GM12878 (cell line): ENCODE results near the gene HTT-AS. TPM values are rescaled to one million over a fixed set of nuclear protein-coding genes. Genes with fewer than 3 reads are reported as not detected.

Experiments
- polyA plus RNA-seq, 11 experiments: library from polyadenylated mRNA; depleted of rRNA in 4 of 11; unstranded in 6 of 11; stranded (reverse) in 5 of 11; fragments of >200 nt; fragmentation: Nextera tagmentation in 4 of 11; fragmentation: Illumina TruSeq in 1 of 11; extraction: Ambion mirVana in 4 of 11; extraction: Trizol in 1 of 11; gene quantifications; 1 replicate in 1 of 11; 2 replicates in 10 of 11; pipeline versions ENCODE4 v1.2.1 to v1.2.3, GENCODE V29; 2011 to 2016; ENCODE audit warnings: inconsistent platforms in 2 of 11, missing spikeins in 2 of 11, low read depth in 1 of 11
- small RNA-seq: library from RNA; depleted of rRNA; stranded (forward); fragments of <200 nt; gene quantifications from one replicate; pipeline ENCODE3, GENCODE V24; 2014
- total RNA-seq, 4 experiments: library from RNA; depleted of rRNA in 3 of 4; stranded (reverse); fragments of >200 nt in 3 of 4; fragmentation: Illumina TruSeq in 1 of 4; extraction: Trizol in 1 of 4; gene quantifications; 2 replicates each; pipeline versions ENCODE4 v1.2.1 to v1.2.3, GENCODE V29; 2013 to 2021
- TF ChIP-seq, protein P1 (sequence below): fragments of 450-650 bp; IDR thresholded peaks from 2 replicates; pipeline ENCODE4 v1.6.1; 2017; ENCODE audit warnings: mild to moderate bottlenecking, moderate library complexity

HTT-AS gene
- total and polyA plus RNA-seq, 10 of the 15 experiments (the other 5 are each of a cell fraction or from before 2014, with no cell fraction given): not detected

DNA sequence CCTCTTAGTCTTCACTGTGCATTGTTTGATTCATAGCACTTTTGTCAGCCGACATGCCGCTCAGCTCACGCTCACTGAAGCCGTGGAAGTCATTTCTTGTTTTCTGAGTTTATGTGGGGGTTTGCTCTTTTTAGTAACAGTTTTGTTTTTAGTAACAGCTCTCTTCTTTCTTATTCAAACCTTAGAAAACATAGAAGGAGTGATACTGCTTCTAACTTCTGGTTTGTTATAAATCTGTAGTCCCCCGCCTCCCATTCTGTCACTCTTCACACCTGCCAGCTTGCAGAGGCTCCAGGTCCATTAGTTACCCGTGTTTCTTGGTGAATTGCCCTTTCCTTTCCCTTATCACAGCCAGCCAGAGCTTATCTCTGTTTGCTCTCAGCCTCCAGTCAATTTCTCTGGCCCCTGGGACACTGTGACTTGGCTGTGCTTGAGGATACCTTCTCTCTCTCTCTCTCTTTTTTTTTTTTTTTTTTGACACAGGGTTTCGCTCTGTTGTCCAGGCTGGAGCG lies 60.4 kb downstream of the HTT-AS start (continued):
- TF ChIP-seq, protein P1, sequence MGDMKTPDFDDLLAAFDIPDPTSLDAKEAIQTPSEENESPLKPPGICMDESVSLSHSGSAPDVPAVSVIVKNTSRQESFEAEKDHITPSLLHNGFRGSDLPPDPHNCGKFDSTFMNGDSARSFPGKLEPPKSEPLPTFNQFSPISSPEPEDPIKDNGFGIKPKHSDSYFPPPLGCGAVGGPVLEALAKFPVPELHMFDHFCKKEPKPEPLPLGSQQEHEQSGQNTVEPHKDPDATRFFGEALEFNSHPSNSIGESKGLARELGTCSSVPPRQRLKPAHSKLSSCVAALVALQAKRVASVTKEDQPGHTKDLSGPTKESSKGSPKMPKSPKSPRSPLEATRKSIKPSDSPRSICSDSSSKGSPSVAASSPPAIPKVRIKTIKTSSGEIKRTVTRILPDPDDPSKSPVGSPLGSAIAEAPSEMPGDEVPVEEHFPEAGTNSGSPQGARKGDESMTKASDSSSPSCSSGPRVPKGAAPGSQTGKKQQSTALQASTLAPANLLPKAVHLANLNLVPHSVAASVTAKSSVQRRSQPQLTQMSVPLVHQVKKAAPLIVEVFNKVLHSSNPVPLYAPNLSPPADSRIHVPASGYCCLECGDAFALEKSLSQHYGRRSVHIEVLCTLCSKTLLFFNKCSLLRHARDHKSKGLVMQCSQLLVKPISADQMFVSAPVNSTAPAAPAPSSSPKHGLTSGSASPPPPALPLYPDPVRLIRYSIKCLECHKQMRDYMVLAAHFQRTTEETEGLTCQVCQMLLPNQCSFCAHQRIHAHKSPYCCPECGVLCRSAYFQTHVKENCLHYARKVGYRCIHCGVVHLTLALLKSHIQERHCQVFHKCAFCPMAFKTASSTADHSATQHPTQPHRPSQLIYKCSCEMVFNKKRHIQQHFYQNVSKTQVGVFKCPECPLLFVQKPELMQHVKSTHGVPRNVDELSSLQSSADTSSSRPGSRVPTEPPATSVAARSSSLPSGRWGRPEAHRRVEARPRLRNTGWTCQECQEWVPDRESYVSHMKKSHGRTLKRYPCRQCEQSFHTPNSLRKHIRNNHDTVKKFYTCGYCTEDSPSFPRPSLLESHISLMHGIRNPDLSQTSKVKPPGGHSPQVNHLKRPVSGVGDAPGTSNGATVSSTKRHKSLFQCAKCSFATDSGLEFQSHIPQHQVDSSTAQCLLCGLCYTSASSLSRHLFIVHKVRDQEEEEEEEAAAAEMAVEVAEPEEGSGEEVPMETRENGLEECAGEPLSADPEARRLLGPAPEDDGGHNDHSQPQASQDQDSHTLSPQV: no peak
- TF ChIP-seq, all 136 proteins: peak for 13

Small RNAs within 50 kb of the gene (small RNA-seq; reads per million reads assigned to genes)
- gene RF02134: not detected
- gene RF02135: not detected
- not detected for gene RNU6-204P

Other genes with a start within 250 kb of the HTT-AS start
- gene ADD1, start 230.7 kb downstream of the HTT-AS start, total RNA-seq (2014; rRNA removed): 128 and 136 TPM in 2 replicates
- 65.6 and 70.1 TPM in 2 replicates for gene ADD1, start 230.7 kb downstream of the HTT-AS start, total RNA-seq (2014; rRNA removed; fragmentation: Illumina TruSeq; extraction: Trizol)
- gene ADD1, start 230.7 kb downstream of the HTT-AS start, total RNA-seq (2021): 182 and 183 TPM in 2 replicates
- 75.4 and 93.5 TPM in 2 replicates for gene ADD1, start 230.7 kb downstream of the HTT-AS start, polyA plus RNA-seq (2011; rRNA removed)
- 97.2 and 107 TPM in 2 replicates for gene ADD1, start 230.7 kb downstream of the HTT-AS start, polyA plus RNA-seq (2014; fragmentation: Illumina TruSeq; extraction: Trizol)
- gene ADD1, start 230.7 kb downstream of the HTT-AS start, polyA plus RNA-seq (2014; fragmentation: Nextera tagmentation; extraction: Ambion mirVana): 10 to 100 TPM; 21.6 to 50.2 TPM
- 113 and 126 TPM in 2 replicates for gene ADD1, start 230.7 kb downstream of the HTT-AS start, polyA plus RNA-seq (2014; rRNA removed)
- 100 to 1,000 TPM; 113 to 116 TPM for gene ADD1, start 230.7 kb downstream of the HTT-AS start, polyA plus RNA-seq (2016; fragmentation: Nextera tagmentation; extraction: Ambion mirVana)
- gene NOP14, start 111.1 kb downstream of the HTT-AS start, total RNA-seq (2014; rRNA removed): 40.3 and 42.1 TPM in 2 replicates
- gene NOP14, start 111.1 kb downstream of the HTT-AS start, total RNA-seq (2014; rRNA removed; fragmentation: Illumina TruSeq; extraction: Trizol): 52.5 and 57.3 TPM in 2 replicates
- 74.3 and 80.6 TPM in 2 replicates for gene NOP14, start 111.1 kb downstream of the HTT-AS start, total RNA-seq (2021)
- 17.2 and 18.8 TPM in 2 replicates for gene NOP14, start 111.1 kb downstream of the HTT-AS start, polyA plus RNA-seq (2011; rRNA removed)
- gene NOP14, start 111.1 kb downstream of the HTT-AS start, polyA plus RNA-seq (2014; fragmentation: Illumina TruSeq; extraction: Trizol): 64.9 and 65.2 TPM in 2 replicates
- 10 to 100 TPM; 13.8 to 24.7 TPM for gene NOP14, start 111.1 kb downstream of the HTT-AS start, polyA plus RNA-seq (2014; fragmentation: Nextera tagmentation; extraction: Ambion mirVana)
- 31.6 and 36.4 TPM in 2 replicates for gene NOP14, start 111.1 kb downstream of the HTT-AS start, polyA plus RNA-seq (2014; rRNA removed)
- gene NOP14, start 111.1 kb downstream of the HTT-AS start, polyA plus RNA-seq (2016; fragmentation: Nextera tagmentation; extraction: Ambion mirVana): 10 to 100 TPM; 74.5 to 76.6 TPM
- 2.3 and 2.5 TPM in 2 replicates for gene GRK4, start 111.0 kb downstream of the HTT-AS start, total RNA-seq (2014; rRNA removed)
- gene GRK4, start 111.0 kb downstream of the HTT-AS start, total RNA-seq (2014; rRNA removed; fragmentation: Illumina TruSeq; extraction: Trizol): 2.4 and 2.9 TPM in 2 replicates
- gene GRK4, start 111.0 kb downstream of the HTT-AS start, total RNA-seq (2021): 3.0 and 3.6 TPM in 2 replicates
- gene GRK4, start 111.0 kb downstream of the HTT-AS start, polyA plus RNA-seq (2011; rRNA removed): 1.3 and 1.5 TPM in 2 replicates
- 2.3 TPM in 2 replicates for gene GRK4, start 111.0 kb downstream of the HTT-AS start, polyA plus RNA-seq (2014; fragmentation: Illumina TruSeq; extraction: Trizol)
- gene GRK4, start 111.0 kb downstream of the HTT-AS start, polyA plus RNA-seq (2014; fragmentation: Nextera tagmentation; extraction: Ambion mirVana): 1 to 10 TPM; 1.1 to 1.6 TPM
- 2.9 and 3.0 TPM in 2 replicates for gene GRK4, start 111.0 kb downstream of the HTT-AS start, polyA plus RNA-seq (2014; rRNA removed)
- 1 to 10 TPM; 3.4 to 4.0 TPM for gene GRK4, start 111.0 kb downstream of the HTT-AS start, polyA plus RNA-seq (2016; fragmentation: Nextera tagmentation; extraction: Ambion mirVana)
- gene HTT, start 143 bp upstream of the HTT-AS start, total RNA-seq (2014; rRNA removed): 46.5 and 47.3 TPM in 2 replicates
- 61.4 and 62.0 TPM in 2 replicates for gene HTT, start 143 bp upstream of the HTT-AS start, total RNA-seq (2014; rRNA removed; fragmentation: Illumina TruSeq; extraction: Trizol)
- 108 and 112 TPM in 2 replicates for gene HTT, start 143 bp upstream of the HTT-AS start, total RNA-seq (2021)
- gene HTT, start 143 bp upstream of the HTT-AS start, polyA plus RNA-seq (2011; rRNA removed): 37.7 and 37.9 TPM in 2 replicates
- gene HTT, start 143 bp upstream of the HTT-AS start, polyA plus RNA-seq (2014; fragmentation: Illumina TruSeq; extraction: Trizol): 113 and 203 TPM in 2 replicates
- gene HTT, start 143 bp upstream of the HTT-AS start, polyA plus RNA-seq (2014; fragmentation: Nextera tagmentation; extraction: Ambion mirVana): 1 to 10 TPM; 3.3 to 3.6 TPM
- 51.0 and 55.2 TPM in 2 replicates for gene HTT, start 143 bp upstream of the HTT-AS start, polyA plus RNA-seq (2014; rRNA removed)
- 10 to 100 TPM; 19.4 to 39.2 TPM for gene HTT, start 143 bp upstream of the HTT-AS start, polyA plus RNA-seq (2016; fragmentation: Nextera tagmentation; extraction: Ambion mirVana)
- gene MSANTD1, start 174.6 kb upstream of the HTT-AS start, total RNA-seq (2014; rRNA removed): 0.11 and 0.28 TPM in 2 replicates
- gene MSANTD1, start 174.6 kb upstream of the HTT-AS start, total RNA-seq (2014; rRNA removed; fragmentation: Illumina TruSeq; extraction: Trizol): 0.14 and 0.22 TPM in 2 replicates
- 0.37 and 0.87 TPM in 2 replicates for gene MSANTD1, start 174.6 kb upstream of the HTT-AS start, total RNA-seq (2021)
- 0.04 and 0.11 TPM in 2 replicates for gene MSANTD1, start 174.6 kb upstream of the HTT-AS start, polyA plus RNA-seq (2011; rRNA removed)
- gene MSANTD1, start 174.6 kb upstream of the HTT-AS start, polyA plus RNA-seq (2014; fragmentation: Illumina TruSeq; extraction: Trizol): 0.07 TPM in 1 of 2 replicates, not detected in the other
- not detected for gene MSANTD1, start 174.6 kb upstream of the HTT-AS start, polyA plus RNA-seq (2014; fragmentation: Nextera tagmentation; extraction: Ambion mirVana)
- gene MSANTD1, start 174.6 kb upstream of the HTT-AS start, polyA plus RNA-seq (2014; rRNA removed): 0.22 and 0.38 TPM in 2 replicates
- gene MSANTD1, start 174.6 kb upstream of the HTT-AS start, polyA plus RNA-seq (2016; fragmentation: Nextera tagmentation; extraction: Ambion mirVana): under 1 TPM; 0.21 to 0.55 TPM
- 0.51 and 0.76 TPM in 2 replicates for gene RGS12, start 218.5 kb upstream of the HTT-AS start, total RNA-seq (2014; rRNA removed)
- 0.41 and 1.1 TPM in 2 replicates for gene RGS12, start 218.5 kb upstream of the HTT-AS start, total RNA-seq (2014; rRNA removed; fragmentation: Illumina TruSeq; extraction: Trizol)
- 0.85 and 2.2 TPM in 2 replicates for gene RGS12, start 218.5 kb upstream of the HTT-AS start, total RNA-seq (2021)
- 0.37 and 0.39 TPM in 2 replicates for gene RGS12, start 218.5 kb upstream of the HTT-AS start, polyA plus RNA-seq (2011; rRNA removed)
- 0.06 and 0.40 TPM in 2 replicates for gene RGS12, start 218.5 kb upstream of the HTT-AS start, polyA plus RNA-seq (2014; fragmentation: Illumina TruSeq; extraction: Trizol)
- gene RGS12, start 218.5 kb upstream of the HTT-AS start, polyA plus RNA-seq (2014; fragmentation: Nextera tagmentation; extraction: Ambion mirVana): under 1 TPM; 0.02 to 0.07 TPM
- gene RGS12, start 218.5 kb upstream of the HTT-AS start, polyA plus RNA-seq (2014; rRNA removed): 0.28 and 0.96 TPM in 2 replicates
- 1 to 10 TPM in 1 of 2 experiments, under 1 TPM in 1; 0.99 to 1.2 TPM for gene RGS12, start 218.5 kb upstream of the HTT-AS start, polyA plus RNA-seq (2016; fragmentation: Nextera tagmentation; extraction: Ambion mirVana)